Stimulated activated CD4-positive, alpha-beta T cell treated with anti-CD3 and anti-CD28 coated beads, TNF-alpha, amount 100 ng/mL, for 24 hours (primary cell): ENCODE measurements around the gene RARB.

Source experiments
- DNase-seq, 3 experiments: peaks; one replicate each; pipeline ENCODE4 v3.0.0-alpha.2; 2020; ENCODE audit warnings: low read depth in 3 of 3

RARB gene

GRCh38 chr3:25578059-25578458 is 150.0 kb downstream of the RARB start:
- DNase-seq: no peak

DNA sequence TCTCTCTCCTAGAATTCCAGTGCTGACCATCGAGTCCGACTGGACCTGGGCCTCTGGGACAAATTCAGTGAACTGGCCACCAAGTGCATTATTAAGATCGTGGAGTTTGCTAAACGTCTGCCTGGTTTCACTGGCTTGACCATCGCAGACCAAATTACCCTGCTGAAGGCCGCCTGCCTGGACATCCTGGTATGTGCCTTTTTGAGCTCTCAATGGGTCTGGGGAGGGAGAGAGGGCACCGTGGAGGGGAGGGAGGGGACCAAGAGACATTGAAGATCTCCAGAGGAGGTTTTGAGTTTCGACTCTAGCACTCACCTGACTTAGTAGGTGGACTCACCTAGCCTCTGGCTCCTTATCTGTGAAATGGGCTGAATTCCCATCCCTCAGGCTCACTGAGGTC is 152.5 kb downstream of the RARB start:
- no peak for DNase-seq

- no peak for DNase-seq
Measured at GRCh38 chr3:25581335-25581734, 153.3 kb downstream of the RARB start.

DNA sequence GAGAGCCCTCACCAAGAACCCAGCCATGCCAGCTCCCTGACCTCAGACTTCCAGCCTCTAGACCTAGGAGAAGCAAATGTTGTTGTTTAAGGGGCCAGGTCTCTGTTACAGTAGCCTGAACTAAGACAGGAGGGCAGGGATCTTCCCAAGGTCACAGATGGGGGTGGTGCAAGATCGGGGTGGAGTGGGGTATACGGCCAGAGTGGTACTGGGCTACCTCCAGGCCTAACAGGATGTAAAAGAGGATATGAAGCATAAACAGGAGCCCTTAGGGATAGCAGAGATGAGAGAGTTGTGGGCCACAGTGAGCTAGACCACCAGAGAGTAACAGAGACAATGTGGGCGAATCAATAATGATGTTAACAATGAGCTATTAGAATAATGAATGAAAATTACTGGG is 153.8 kb downstream of the RARB start:
- DNase-seq: no peak

DNA sequence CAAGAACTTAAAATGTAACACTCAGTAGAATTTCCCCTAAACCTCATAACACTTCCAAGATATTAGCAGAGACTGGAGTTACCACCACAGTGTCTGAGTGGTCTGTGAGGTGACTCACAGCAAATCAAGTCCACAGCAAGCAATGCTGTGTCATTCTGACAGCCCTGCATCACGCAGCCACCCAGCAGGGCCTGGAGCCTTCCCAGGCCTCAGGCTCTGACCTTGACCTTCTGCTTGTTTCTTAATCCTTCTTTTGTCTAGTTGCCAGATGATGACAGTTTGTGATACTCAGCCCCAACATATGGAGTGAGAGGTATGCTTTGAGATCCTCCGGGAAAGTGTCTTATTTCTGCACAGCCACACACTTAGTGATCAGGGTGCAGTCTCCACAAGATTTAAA is 154.2 kb downstream of the RARB start:
- DNase-seq: no peak

DNA sequence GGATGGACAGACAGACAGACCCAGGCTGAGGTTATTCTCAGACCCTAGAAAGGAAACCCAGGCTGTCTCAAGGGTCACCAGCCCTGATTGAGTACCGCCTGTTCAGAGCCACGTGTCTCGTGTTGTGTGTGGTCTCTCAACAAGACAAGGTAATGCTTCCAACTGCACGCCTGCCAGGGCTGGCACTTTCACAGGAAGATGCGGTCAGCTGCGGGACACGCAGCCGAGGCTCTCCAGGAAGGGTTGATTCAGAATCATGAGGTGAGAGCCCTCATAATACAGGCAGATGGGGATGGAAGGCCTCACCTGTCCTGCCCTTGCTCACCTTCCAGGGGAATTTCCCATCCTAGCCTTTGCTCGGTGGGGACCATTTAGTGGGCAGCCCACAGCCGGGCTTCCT is 155.3 kb downstream of the RARB start:
- no peak for DNase-seq

- DNase-seq: no peak
Measured at GRCh38 chr3:25584011-25584789, 156.1 kb downstream of the RARB start.

- DNase-seq: no peak
Measured at GRCh38 chr3:25585361-25586166, 157.5 kb downstream of the RARB start.

- DNase-seq: no peak
Measured at GRCh38 chr3:25586167-25586505, 158.1 kb downstream of the RARB start.

- no peak for DNase-seq
Measured at GRCh38 chr3:25586553-25586952, 158.5 kb downstream of the RARB start.

DNA sequence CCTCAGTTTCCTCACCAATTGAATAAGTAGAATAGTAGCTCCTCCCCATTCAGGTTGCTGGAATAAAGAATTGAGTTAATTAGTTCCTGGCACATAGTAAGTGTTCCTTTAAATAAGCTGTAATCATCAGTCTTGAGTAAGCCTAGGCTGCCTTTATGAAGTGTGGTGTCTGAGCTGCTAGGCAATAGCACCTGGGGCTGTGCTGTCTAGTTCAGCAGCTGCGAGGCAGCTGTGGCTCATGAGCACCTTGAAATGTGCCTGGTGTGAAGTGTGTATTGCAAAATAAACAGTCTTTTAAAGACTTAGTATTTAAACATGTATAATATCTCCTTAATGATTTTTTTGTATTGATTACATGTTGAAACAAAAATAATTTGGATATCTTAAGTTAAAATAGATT is 159.0 kb downstream of the RARB start:
- DNase-seq: no peak

GRCh38 chr3:25587526-25587925 is 159.5 kb downstream of the RARB start:
- no peak for DNase-seq

GRCh38 chr3:25587975-25588374 is 159.9 kb downstream of the RARB start:
- DNase-seq: no peak

- DNase-seq: no peak
Measured at GRCh38 chr3:25588441-25589103, 160.5 kb downstream of the RARB start.

GRCh38 chr3:25589104-25589782 is 161.2 kb downstream of the RARB start:
- no peak for DNase-seq

GRCh38 chr3:25589783-25590258 is 161.8 kb downstream of the RARB start:
- no peak for DNase-seq

GRCh38 chr3:25592510-25592968 is 164.5 kb downstream of the RARB start:
- no peak for DNase-seq

DNA sequence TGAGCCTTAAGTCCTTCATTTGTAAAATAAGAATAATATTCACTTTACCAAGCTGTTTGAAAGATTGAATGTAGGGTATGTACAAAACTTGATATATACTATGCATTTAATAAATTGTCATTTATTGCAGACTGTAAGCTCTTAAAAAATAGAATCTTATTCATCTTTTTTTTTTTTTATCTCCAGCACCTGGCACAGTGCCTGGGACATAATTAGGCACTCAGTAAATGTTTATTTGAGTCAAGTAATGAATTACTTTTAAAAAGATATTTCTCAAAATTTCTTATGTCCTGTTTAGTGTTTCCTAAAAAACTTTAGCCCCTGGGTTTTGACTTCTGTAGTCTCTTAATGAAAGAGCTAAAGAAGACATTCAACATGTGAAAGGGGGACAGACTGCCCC is 164.9 kb downstream of the RARB start:
- no peak for DNase-seq

DNA sequence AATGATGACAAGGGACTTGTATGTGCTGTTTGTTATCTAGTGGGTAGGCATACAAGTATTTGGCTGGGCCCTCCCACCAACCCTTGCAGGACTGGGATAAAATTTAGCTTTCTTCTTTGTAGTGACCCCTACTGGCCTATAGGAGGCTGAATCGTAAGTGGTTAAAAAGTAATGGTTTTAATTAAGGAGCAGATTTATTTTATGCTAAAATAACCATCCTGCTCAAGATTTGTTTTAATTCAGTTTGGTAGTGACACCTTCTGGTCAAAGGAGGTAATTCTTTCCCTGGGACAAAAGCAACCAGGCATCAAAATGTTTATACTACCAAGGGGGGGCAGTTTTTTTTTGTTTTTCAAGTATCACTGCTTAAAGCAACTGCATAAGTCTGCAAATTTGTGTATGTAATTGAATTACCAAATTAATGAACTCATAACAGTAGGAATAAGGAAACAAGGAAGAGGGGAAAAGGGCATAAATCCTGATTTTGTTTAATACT is 166.0 kb downstream of the RARB start:
- DNase-seq: no peak

GRCh38 chr3:25597535-25598101 is 169.6 kb downstream of the RARB start:
- no peak for DNase-seq

DNA sequence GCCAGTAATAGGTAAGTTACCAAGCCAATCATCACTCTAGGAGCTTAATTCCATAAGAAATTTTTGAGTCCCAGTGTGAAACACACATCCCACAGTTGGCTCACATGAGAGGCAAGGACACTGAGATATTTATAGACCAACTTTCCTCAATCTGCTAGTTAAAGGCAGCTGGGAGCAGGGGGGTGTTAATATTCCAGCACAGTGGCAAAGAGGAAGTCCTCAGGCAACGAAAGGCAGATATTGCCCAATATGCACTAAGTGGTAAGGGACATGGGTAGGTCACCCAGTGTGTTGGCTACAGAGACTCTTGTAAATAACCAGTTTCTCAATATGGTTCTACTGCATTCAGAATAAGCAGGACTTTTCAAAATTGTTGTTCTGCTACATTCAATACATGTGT is 175.6 kb downstream of the RARB start:
- DNase-seq: no peak
